ENCODE results near the gene PNPO.
"Not testable (repeated sequence)": the region's sequence is repeated elsewhere in the genome, so short reads cannot be mapped to it uniquely, and the experiment has no call there.

The PNPO gene

DNA sequence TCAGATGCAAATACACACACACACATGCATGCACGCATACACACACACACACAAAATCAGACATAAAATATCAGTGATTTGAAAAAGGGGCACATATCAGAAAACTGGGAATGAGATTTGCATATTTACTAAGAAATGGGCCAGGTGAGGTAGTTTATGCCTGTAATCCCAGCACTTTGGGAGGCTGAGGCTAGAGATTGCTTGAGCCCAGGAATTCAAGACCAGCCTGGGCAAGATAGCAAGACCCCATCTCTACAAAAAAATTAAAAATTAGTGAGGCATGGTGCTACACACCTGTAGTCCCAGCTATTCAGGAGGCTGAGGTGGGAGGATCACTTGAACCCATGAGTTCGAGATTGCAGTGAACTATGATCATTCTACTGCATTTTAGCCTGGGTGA, 22.4 kb upstream of the PNPO start:
- no peak for DNase-seq

DNA sequence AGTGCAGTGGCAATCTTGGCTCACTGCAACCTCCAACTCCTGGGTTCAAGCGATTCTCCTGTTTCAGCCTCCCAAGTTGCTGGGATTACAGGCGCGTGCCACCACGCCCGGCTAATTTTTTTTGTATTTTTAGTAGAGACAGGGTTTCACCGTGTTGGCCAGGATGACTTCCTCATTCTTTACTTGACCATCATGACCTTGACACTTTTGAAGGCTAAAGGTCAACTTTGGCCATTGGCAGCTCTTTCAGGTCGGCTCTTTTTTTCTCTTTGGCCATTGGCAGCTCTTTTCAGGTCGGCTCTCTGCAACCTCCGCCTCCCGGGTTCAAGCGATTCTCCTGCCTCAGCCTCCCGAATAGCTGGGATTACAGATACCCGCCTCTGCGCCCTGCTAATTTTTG, 21.5 kb upstream of the PNPO start:
- DNase-seq: not testable (repeated sequence)

DNA sequence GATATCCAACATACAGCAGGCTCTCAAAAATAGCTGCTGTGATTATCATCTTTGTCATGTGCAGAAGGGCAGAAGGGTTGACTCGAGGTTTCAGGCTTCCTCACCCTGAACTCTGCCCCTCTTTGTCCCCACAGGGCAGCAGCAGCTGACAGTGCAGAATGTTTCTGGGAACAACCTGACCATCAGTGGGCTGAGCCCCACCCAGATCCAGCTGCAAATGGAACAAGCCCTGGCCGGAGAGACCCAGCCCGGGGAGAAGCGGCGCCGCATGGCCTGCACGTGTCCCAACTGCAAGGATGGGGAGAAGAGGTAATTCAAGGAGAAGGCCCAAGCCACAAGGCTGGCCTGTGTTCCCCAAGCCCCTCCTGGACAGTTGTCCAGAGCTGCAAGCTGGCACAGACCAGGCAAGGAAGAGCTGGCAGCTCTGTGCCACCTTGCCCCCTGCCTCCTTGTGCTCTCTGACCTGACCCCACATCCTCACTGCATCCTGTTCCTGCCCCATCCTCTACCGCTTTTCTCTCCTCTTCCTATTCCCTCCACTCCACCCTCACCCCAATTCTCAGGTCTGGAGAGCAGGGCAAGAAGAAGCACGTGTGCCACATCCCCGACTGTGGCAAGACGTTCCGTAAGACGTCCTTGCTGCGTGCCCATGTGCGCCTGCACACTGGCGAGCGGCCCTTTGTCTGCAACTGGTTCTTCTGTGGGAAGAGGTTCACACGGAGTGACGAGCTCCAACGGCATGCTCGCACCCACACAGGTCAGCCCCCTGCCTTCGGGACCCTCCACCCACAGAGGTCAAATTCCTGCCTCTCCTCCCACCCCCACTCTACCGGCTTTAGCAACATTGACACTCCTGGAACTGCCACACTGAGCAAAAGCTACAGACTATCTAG, 16.3 kb upstream of the PNPO start:
- DNase-seq: no peak

DNA sequence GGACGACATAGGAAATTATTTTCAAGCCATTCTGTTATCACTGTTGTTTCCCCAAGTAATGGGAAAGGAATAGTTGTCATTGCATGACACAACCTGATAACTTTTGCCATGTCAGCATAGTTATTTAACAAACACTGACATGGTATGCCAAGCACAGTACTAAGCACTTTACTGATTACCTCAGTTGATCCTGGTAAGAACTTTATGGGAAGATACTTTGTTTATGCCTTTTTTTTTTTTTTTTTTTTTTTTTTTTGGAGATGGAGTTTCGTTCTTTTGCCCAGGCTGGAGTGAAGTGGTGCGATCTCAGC, 15.7 kb upstream of the PNPO start:
- DNase-seq: no peak

DNA sequence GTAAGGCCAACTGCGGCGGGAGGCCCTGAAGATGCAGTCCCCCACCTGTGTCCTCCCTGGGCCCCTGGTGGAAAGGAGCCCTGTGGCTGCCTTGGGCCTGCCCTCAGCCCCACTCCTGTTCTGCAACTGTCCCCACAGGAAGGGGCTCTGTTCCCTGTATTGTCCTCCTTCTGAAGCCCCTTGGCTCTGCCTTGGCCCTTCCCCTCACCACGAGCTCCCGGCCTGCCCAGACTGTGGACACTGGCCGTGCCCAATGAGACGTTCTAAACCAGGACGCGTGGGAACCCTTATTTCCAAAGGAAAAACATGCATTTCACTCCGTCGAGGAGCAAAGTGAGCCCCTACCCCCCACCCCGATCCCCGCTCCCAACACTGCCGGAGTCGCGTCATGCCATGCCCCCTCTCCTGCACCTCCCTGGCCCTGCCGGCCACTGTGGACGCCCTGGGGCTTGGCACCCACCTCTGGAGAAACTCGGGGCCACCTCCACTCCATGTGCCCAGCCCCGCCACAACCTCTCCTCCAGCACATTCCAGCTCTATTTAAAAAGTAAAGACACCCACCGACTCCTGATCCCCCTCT, 13.5 kb upstream of the PNPO start:
- no peak for DNase-seq

DNA sequence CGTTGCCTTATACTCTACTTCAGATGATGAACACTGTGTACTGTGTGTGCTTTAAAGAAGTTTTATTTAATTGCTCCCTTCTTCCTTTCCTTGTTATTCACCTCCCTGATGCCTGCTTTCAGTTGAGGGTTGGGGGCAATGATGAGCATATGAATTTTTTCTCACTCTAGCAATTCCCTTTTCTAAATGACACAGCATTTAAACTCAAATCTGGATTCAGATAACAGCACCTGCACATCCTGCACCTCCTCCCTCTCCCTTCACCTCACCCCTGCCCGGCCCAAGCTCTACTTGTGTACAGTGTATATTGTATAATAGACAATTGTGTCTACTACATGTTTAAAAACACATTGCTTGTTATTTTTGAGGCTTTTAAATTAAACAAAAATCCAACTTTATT, 13.0 kb upstream of the PNPO start:
- no peak for DNase-seq

DNA sequence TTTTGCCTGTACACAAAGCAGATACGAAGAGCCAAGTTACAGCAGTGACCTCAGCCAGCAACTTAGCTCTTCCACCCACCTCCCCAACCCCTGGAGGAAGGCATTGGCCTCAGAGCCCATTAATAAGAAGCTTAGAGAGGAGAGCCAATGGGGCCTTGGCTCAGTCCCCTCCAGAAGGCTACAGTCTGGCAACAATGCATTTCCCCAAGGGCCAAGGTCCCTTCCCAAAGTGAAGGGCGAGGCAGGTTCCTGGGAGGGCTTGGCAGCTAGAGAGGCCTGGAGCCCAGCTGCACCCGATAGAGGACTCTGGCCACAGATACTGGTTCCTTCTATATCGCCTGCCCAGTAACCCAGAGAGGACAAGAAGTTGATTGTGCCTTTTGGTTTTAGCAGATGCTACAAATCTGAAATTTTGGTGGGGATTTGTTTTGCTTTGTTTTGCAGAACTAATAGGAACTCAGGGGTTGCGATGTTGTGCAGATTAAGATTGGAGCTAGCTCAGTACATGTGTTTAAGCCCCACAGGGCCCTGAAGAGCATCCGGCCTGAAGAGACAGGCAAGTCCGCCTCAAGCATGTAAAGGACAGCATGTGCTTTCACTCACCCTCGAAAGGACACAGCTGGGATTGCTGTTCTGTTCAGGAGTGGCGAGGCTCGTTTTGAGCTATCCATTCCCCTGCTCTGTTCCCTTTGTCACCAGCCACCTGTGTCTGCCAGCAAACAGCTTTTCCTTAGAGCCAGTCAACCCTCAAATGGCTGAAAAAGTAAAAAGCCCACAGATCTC, 12.0 kb upstream of the PNPO start:
- DNase-seq: no peak

DNA sequence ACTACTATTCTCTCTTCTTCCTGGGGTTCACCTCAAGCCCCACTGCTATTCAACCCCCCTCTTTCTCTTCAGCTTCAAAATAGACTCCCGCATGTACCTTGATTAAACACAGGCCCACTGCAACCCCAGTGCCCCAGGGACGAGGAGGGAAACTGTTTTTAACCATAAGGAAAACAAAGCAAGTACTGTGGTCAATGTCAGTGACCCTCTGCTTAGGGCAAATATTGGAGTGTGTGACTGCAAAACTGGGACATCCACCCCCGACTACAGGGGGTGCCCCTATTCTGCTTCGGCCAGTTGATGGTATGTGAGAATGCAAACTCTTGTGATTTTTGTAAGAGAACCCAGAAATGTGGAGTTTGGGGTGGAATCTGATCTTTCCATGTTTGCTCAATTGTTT, 9.5 kb upstream of the PNPO start:
- DNase-seq: no peak

DNA sequence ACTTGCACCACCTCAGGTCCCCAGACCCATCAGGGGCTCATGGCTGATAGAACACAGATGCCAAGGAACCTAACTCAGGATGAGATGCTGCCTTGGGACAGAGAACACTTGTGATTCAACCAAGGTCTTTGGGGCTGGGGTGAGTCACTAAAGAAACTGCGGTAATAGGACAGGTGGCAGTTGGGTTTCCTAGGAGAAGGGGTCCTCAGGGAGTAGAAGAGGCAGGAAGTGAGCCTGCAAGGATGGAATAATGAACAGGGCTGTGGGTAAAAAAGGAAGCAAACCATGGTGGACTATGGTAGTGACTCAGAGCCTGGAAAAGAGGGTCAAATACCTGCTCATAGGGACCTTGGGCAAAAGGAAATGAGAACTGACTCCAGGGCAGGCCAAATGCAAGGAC, 6.5 kb upstream of the PNPO start:
- no peak for DNase-seq

DNA sequence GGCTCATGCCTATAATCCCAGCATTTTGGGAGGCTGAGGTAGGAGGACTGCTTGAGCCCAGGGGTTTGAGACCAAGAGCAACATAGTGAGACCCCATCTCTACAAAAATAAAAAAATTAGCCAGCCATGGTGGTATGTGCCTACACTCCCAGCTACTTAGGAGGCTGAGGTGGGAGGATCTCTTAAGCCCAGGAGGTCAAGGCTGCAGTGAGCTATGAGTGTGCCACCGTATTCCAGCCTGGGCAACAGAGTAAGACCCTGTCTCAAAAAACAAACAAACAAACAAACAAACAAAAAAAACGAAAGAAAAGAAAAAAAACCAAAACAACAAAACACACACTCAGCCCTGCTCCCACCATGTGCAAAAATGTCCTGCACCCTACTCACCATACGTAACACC, 5.9 kb upstream of the PNPO start:
- not testable (repeated sequence) for DNase-seq

DNA sequence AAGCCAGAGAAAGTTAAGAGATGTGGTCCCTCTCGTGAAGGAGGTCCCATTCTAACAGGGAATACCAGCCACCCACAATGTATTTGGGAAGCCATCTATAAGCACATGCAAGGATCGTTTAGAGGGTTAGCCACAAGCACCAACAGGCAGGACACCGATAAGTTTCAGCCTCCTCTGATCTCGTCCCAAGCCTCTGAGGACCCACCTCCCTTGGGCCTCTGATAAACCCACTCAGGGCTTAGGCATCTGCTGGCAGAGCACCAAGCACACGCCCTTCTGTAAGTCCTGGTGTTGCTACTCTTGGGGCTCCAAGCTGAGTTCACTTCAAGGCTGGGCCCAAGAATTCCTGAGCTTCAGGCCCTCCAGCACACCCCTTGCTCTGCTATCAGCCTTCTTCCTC, 5.4 kb upstream of the PNPO start:
- no peak for DNase-seq

DNA sequence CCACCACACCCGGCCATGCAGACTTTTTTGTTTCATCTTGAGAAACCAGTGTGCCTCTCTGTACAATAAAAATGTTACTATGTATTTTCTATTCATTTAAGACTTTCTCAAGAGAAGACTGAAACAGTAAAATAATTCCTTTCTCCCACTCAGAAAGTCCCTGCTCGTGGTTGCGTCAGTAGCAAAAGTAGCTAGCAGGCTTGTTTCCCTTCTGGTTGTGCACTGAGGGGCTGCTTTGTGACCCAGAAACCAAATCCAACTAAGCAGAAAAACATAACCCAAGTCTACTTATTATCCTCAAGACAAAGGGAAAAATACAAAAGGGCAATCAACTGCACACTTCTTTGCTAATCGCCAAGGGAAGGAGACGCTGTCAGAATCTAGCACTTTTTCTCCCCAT, 3.4 kb upstream of the PNPO start:
- DNase-seq: no peak

DNA sequence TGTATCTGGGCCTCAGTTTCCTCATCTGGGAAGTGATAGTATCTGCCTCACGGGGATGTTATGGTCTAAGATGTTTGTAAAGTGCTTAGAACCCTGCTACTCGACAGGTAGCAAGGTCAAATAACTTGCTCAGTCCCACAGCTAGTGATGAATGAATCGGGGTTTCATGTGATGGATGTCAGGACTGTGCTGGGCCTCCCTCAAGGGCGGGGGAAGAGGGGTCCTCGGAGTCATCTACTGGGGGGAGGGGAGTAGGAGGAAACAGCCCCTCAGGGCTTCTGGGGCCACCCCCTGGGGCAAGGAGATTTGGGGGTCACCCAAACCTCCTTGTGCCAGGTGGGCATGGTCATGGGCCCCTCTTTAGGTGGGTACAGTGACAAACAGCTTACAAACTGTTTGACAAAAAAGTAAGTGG, 732 bp downstream of the PNPO start:
- DNase-seq: no peak

DNA sequence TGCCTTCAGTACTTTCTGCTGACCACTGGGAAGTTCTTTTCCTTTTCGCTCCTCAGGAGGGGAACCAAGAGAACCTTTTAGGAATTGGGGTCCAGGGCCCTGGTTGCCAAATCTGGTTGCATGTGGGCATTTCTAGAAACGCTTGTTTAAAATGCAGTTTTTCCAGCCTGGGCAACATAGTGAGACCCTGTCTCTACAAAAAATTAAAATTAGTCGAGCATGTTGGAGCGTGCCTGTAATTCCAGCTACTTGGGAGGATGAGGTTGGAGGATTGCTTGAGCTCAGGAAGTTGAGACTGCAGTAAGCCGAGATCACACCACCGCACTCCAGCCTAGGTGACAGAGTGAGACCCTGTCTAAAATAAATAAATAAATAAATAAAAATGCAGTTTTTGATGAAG, 1.2 kb downstream of the PNPO start:
- no peak for DNase-seq

DNA sequence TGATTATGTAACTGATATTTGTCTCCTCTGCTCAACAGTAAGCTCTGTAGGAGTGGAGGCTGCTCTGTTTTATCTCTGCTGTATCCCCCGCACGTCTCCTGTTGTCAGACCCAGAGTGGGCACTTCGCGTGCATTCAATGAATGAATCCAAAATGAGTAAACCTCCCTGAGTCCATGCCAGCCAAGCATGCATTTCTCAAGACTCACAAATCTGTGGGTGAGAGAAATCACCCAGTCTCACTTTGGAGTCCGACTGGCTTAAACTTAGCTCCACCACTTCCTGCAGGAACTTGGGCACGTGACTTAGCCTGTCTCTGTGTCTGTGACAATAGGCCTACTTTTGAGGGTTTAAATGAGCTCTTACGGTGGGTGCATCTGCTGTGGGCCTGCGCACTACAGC, 3.7 kb downstream of the PNPO start:
- no peak for DNase-seq

DNA sequence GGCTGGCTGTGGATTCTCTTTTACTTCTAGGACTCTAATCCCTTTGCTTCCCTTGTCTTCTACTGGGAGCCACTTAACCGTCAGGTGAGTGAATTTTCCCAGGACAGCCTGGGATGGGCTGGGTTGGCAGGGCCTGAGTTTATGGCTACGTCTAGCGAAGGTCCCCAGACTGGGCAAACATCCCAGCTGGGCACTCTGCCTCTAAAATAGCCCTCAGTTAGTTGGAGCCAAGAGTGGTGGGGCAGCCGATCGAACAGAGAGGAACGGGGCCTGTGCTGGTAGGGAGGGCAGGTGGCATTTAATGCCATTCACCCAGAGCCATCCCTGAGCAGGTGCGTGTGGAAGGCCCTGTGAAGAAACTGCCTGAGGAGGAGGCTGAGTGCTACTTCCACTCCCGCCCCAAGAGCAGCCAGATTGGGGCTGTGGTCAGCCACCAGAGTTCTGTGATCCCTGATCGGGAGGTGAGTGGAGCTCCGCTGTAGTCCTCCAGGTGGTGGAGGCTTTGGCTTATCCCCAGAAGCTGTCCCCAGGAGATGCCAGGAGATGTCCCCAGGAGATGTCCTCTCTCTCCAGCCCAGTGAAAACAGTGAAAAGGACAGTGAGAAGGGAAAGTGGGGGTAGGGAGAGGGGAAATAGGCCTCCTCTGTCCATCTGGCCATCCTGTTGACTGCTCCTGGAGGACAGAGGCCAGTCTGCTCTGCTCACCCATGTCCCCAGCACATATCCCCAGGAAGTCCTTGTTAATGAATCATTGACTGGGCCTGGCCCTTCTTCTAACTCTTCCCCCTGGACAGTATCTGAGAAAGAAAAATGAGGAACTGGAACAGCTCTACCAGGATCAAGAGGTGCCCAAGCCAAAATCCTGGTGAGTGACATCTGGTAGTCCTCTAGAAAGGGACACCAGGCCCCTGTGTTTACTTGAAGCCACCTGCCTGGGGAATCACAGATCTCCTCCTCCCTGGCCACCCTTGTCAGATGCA, 4.4 kb downstream of the PNPO start:
- DNase-seq: no peak

DNA sequence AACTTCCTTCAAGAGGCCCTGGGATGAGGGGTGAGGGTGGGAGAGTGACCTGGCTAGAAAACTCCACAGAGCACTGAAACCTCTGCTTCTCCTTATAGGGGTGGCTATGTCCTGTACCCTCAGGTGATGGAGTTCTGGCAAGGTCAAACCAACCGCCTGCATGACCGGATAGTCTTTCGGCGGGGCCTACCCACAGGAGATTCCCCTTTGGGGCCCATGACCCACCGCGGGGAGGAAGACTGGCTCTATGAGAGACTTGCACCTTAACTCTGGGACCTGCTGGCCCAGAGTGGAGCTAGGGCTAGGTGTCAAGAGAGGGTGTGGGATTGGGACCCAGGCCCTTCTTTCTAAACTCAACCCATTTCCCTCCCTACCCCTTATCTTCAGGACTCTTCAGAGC, 5.1 kb downstream of the PNPO start:
- DNase-seq: no peak

DNA sequence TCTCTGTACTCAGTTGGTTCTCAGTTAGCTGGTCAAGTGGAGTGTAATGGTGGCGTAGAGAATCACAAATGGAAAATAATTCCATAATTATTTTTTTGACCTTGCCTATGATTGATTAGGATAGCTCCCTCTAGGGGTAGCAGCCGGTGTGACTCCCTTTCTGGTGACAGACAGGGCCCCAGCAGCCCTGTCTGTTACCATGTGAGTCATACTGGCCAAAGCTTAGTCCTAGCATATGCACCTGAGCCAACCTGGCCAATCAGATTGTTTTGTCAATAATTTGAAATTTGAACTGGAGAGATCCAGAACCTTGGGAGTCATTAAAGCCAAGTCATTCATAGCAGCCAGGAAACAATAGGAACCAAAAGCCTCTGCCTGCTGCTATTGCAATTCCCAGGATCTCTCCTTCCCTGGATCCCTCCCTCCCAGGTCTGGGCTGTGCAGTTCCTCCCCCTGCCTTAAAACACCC, 5.6 kb downstream of the PNPO start:
- peak; percentile 83 for DNase-seq

DNA sequence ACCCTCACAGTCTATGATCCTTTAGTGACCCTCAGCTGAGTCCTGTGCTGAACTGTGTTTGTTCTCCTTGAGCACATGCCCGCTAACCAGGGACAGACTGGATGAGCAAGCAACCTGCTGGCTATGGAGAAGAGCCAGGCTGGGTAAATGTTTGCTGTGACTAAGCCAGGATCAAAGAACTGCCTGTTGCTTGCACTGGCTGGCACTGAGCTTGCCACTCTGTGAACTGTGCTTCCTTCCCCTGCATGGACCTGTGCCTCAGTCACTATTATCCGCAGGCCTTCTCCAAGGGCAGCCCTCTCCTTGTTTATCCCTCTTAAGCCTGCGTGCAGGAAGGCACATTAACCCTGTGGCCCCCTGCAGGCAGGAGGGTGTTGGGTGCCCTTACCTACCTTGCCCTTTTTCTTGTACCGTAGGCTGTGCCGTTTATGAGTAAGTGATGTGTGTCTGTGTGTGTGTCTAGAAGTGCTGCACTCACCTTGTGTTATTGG, 7.4 kb downstream of the PNPO start:
- no peak for DNase-seq

DNA sequence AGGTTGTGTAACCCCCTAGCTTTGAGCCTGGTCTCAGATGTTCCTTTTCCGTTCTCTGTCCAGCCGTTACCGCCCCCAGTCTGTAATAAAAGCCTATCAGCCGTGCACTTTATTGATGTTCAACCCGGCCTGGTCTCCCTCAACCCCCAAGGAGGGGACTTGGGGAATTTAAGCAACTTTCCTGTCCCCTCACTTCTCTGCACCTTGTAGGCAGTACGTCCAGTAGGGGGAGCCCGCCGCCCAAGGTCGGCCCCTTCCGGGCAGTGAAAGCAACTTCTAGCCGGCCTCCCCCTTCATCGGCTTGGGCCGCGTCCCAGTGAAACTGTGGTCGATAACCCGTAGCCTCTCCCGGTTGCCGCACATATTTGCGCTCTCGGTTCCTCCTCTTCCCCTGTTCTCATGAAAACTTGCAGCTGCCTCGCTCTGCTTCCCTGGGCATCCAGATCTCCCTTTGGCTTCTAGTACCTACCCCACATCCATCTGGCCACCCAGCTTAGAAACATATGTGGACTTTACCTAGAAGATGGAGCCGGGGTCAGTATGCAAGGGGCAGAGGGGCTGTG, 7.9 kb downstream of the PNPO start:
- DNase-seq: peak; percentile 71

DNA sequence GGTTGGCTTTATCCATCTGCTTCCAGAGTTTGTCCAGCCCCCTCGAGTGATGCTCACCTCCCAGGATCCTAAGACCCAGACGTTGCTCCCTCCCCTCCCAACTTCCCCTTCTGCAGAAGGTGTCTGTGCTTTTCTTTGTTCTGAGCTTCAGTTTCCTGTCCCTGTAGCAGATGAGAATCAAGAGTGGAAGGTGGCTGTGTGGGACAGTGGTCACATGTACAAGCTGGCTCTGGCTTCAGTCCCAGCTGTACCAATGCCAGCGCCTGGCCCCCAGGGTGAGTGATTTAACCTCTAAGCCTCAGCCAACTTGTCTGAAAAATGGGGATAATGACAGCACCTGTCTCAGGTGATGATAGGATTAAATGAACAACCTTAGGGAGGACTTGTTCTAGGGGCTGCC, 8.6 kb downstream of the PNPO start:
- no peak for DNase-seq

DNA sequence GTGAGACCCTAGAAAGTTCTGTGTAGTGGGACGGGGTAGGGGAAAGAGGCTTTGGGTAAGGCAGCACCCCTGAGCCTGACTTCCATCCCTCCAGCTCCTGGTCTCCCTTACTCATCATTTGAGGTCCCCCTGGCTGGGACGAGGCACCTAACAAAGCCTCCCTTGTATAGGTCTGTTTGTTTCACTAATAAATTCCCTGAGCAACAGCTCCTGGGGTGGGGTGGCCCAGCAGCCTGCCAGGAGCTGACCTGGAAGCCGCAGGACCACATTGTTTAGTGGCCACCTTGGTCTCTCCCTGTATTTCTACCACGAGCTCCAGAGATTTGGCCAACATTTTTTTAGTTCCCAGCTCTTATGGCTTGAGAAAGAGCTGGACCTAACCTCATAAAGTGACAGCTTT, 9.1 kb downstream of the PNPO start:
- no peak for DNase-seq
